H1 (cell line): ENCODE results near the gene FGFRL1. TPM values are rescaled to one million over a fixed set of nuclear protein-coding genes. Genes with fewer than 3 reads are reported as not detected.

Experiments
- FOSL1 ChIP-seq: IDR thresholded peaks from 2 replicates; pipeline ENCODE4 v1.6.1; 2011; ENCODE audit warnings: mild to moderate bottlenecking, low read depth, low read length, moderate library complexity; ENCODE audit not compliant: insufficient read depth
- polyA plus RNA-seq, 7 experiments: library from polyadenylated mRNA; depleted of rRNA in 3 of 7; stranded (reverse) in 5 of 7; unstranded in 2 of 7; fragments of >200 nt in 5 of 7; fragments of 200-250 nt in 2 of 7; gene quantifications; 1 replicate in 5 of 7; 2 replicates in 1 of 7; 4 replicates in 1 of 7; pipeline versions ENCODE4 v1.2.1 to v1.2.3, GENCODE V29; 2011 to 2013; ENCODE audit warnings: missing spikeins in 2 of 7, mixed read lengths in 2 of 7
- total RNA-seq: library from RNA; stranded (reverse); fragmentation: NEBNext Ultra II Directional; extraction: Animal tissue kit (Norgen Biotek cat#: 25700); gene quantifications from 2 replicates; pipeline ENCODE4 v1.2.1, GENCODE V29; 2021

FGFRL1 gene
- total and polyA plus RNA-seq, 2 of the 8 experiments (the other 6 are each of a cell fraction or from before 2014, with no cell fraction given), result 18.9 to 34.6 TPM

- TF ChIP-seq FOSL1, result no peak
These were observed 4.3 kb downstream of the FGFRL1 start (continued) for GRCh38 chr4:1015746-1016145.
